IMR-90 (cell line): ENCODE measurements around the gene PRKCB. TPM values are rescaled to one million over a fixed set of nuclear protein-coding genes. Genes with fewer than 3 reads are reported as not detected.

Experiments
- ATAC-seq: fragments of 200-7000 bp; cut with Tn5 transposase; 2 replicates; pipeline ENCODE4 v1.9.1; 2020; ENCODE audit warnings: low read depth, mild to moderate bottlenecking, moderate library complexity
- BruUV-seq: library from RNA; stranded (reverse); fragments of 400-500 nt; replicated peaks from 2 replicates; lab custom pipeline; 2021; lab: Mats Ljungman, UMichigan
- CTCF ChIA-PET: fragments of 300-600 bp; formaldehyde crosslinking; extraction: SDS; loops from one replicate; lab custom pipeline; 2021; ENCODE audit warnings: antibody characterized with exemption; lab: Yijun Ruan, JAX
- POLR2A ChIA-PET: fragments of 300-600 bp; sonication (Branson Sonifier 250); formaldehyde crosslinking; loops from one replicate; lab custom pipeline; 2022; ENCODE audit warnings: antibody characterized with exemption; ENCODE audit not compliant: unreplicated experiment; lab: Charles Lee
- DNase-seq: peaks from one replicate; pipeline ENCODE4 v3.0.0; 2013
- H2AFZ ChIP-seq: replicated peaks from 2 replicates; pipeline ENCODE3; 2013; ENCODE audit warnings: low read length, mild to moderate bottlenecking; ENCODE audit not compliant: poor library complexity
- H2AK5ac ChIP-seq: 2 replicates; pipeline ENCODE4 v1.6.1; 2013; ENCODE audit warnings: low read depth, low read length, inconsistent platforms
- H2AK9ac ChIP-seq: replicated peaks from 2 replicates; pipeline ENCODE3; 2013; ENCODE audit warnings: mild to moderate bottlenecking, low read depth, low read length, moderate library complexity; ENCODE audit not compliant: poor library complexity
- H2BK120ac ChIP-seq: 2 replicates; pipeline ENCODE4 v1.6.1; 2013; ENCODE audit warnings: low read depth, low read length, inconsistent platforms
- H2BK15ac ChIP-seq: 3 replicates; pipeline ENCODE4 v1.6.1; 2013; ENCODE audit warnings: low read depth, low read length, inconsistent platforms
- H2BK20ac ChIP-seq: 2 replicates; pipeline ENCODE4 v1.6.1; 2013; ENCODE audit warnings: low read depth, mild to moderate bottlenecking, inconsistent platforms, low read length, moderate library complexity
- H2BK5ac ChIP-seq: 2 replicates; pipeline ENCODE4 v1.6.1; 2013; ENCODE audit warnings: mild to moderate bottlenecking, low read depth, low read length, inconsistent platforms; ENCODE audit not compliant: poor library complexity, severe bottlenecking
- H3K14ac ChIP-seq: replicated peaks from 2 replicates; pipeline ENCODE4 v1.6.1; 2013; ENCODE audit warnings: low read depth, low read length, inconsistent platforms
- H3K18ac ChIP-seq: 2 replicates; pipeline ENCODE4 v1.6.1; 2013; ENCODE audit warnings: low read depth, low read length, control low read depth
- H3K23ac ChIP-seq: 2 replicates; pipeline ENCODE4 v1.6.1; 2013; ENCODE audit warnings: low read depth, low read length, inconsistent platforms
- H3K27ac ChIP-seq: 2 replicates; pipeline ENCODE4 v1.5.1; 2013; ENCODE audit warnings: mild to moderate bottlenecking, control low read depth, low read length; ENCODE audit not compliant: insufficient read depth
- H3K27me3 ChIP-seq: 2 replicates; pipeline ENCODE4 v1.6.1; 2013; ENCODE audit warnings: low read length; ENCODE audit not compliant: control insufficient read depth, insufficient read depth
- H3K36me3 ChIP-seq: 2 replicates; pipeline ENCODE4 v1.6.1; 2013; ENCODE audit warnings: low read length, mixed read lengths; ENCODE audit not compliant: control insufficient read depth, insufficient read depth
- H3K4ac ChIP-seq: 2 replicates; pipeline ENCODE4 v1.6.1; 2013; ENCODE audit warnings: low read depth, low read length, inconsistent platforms
- H3K4me1 ChIP-seq: 2 replicates; pipeline ENCODE4 v1.6.1; 2013; ENCODE audit warnings: low read length, mixed read lengths; ENCODE audit not compliant: control insufficient read depth, insufficient read depth
- H3K4me2 ChIP-seq: 2 replicates; pipeline ENCODE4 v1.6.1; 2013; ENCODE audit warnings: low read depth, mild to moderate bottlenecking, control low read depth, low read length, moderate library complexity
- H3K4me3 ChIP-seq: 2 replicates; pipeline ENCODE4 v1.5.1; 2013; ENCODE audit warnings: low read depth, mild to moderate bottlenecking, control low read depth, low read length, moderate library complexity; ENCODE audit not compliant: insufficient read depth
- H3K56ac ChIP-seq: 2 replicates; pipeline ENCODE4 v1.6.1; 2013; ENCODE audit warnings: low read length, inconsistent platforms; ENCODE audit not compliant: insufficient read depth; ENCODE audit errors: extremely low read depth
- H3K79me1 ChIP-seq, 2 experiments: 2 replicates each; pipeline ENCODE4 v1.6.1; 2013; ENCODE audit warnings: low read length in 2 of 2, inconsistent platforms in 1 of 2, low read depth in 1 of 2
- H3K9ac ChIP-seq: 2 replicates; pipeline ENCODE4 v1.6.1; 2013; ENCODE audit warnings: low read depth, low read length, control low read depth
- H3K9me1 ChIP-seq: 2 replicates; pipeline ENCODE4 v1.6.1; 2013; ENCODE audit warnings: low read length, inconsistent platforms; ENCODE audit not compliant: insufficient read depth
- H3K9me3 ChIP-seq: 2 replicates; pipeline ENCODE4 v1.6.1; 2013; ENCODE audit warnings: low read length; ENCODE audit not compliant: control insufficient read depth, insufficient read depth
- H4K20me1 ChIP-seq: 2 replicates; pipeline ENCODE4 v1.6.1; 2013; ENCODE audit warnings: low read length, inconsistent platforms; ENCODE audit not compliant: insufficient read depth
- H4K5ac ChIP-seq: 2 replicates; pipeline ENCODE4 v1.6.1; 2013; ENCODE audit warnings: mild to moderate bottlenecking, low read depth, low read length, control low read depth
- H4K8ac ChIP-seq, 2 experiments: 2 replicates each; pipeline ENCODE4 v1.6.1; 2013; ENCODE audit warnings: low read depth in 2 of 2, low read length in 2 of 2, control low read depth in 1 of 2, inconsistent platforms in 1 of 2
- H4K91ac ChIP-seq: 2 replicates; pipeline ENCODE4 v1.6.1; 2013; ENCODE audit warnings: low read depth, low read length, inconsistent platforms; ENCODE audit not compliant: insufficient read depth
- MXI1 ChIP-seq: IDR thresholded peaks from 2 replicates; pipeline ENCODE4 v1.6.1; 2012; ENCODE audit warnings: low read depth, mild to moderate bottlenecking, low read length, moderate library complexity, borderline replicate concordance
- NFE2L2 ChIP-seq: fragments of 150-350 bp; IDR thresholded peaks from 2 replicates; pipeline ENCODE4 v1.6.1; 2016; ENCODE audit warnings: low read depth, mild to moderate bottlenecking, low read length
- RAD21 ChIP-seq: IDR thresholded peaks from 2 replicates; pipeline ENCODE4 v1.6.1; 2012; ENCODE audit warnings: low read length, improper control_type of control experiment
- WGBS, 2 experiments: methylation state at CpG; one replicate each; pipeline versions ENCODE4 v1.1.5 to v1.1.7; 2013; ENCODE audit warnings: missing lambda C conversion rate in 2 of 2; ENCODE audit not compliant: insufficient read length in 1 of 2; ENCODE audit errors: extremely low coverage in 2 of 2; 5-methylcytosine and 5-hydroxymethylcytosine counted together
- dilution Hi-C: fragments of 300-500 bp; cut with HindIII; formaldehyde crosslinking; loops from one replicate; pipeline ENCODE4 v1.14.3; 2018; ENCODE audit warnings: low sequenced_read_pairs; ENCODE audit not compliant: unreplicated experiment
- in situ Hi-C: fragments of 300-500 bp; cut with MboI; formaldehyde crosslinking; loops from 3 replicates; pipeline ENCODE4 v1.14.3; 2019; ENCODE audit warnings: low sequenced_read_pairs, inconsistent platforms, mixed read lengths
- intact Hi-C: fragments of 100-400 bp; cut with micrococcal nuclease; formaldehyde crosslinking; loops from 2 replicates; pipeline ENCODE4 v1.10.0; 2022
- polyA plus RNA-seq, 3 experiments: library from polyadenylated mRNA; depleted of rRNA; stranded (reverse); fragments of >200 nt; gene quantifications; 2 replicates each; pipeline ENCODE4 v1.2.3, GENCODE V29; 2012; ENCODE audit warnings: low replicate concordance in 1 of 3
- total RNA-seq: library from RNA; depleted of rRNA; stranded (reverse); fragments of >200 nt; gene quantifications from 2 replicates; pipeline ENCODE4 v1.2.3, GENCODE V29; 2012
- TF ChIP-seq, protein P1 (sequence below): conservative IDR thresholded peaks from 2 replicates; pipeline ENCODE4 v1.5.1; 2012; ENCODE audit warnings: mild to moderate bottlenecking, low read depth, low read length, improper control_type of control experiment

Gene PRKCB
- total and polyA plus RNA-seq, 2 of the 4 experiments (the other 2 are of a cell fraction): under 0.01 TPM; not detected in 1

DNA sequence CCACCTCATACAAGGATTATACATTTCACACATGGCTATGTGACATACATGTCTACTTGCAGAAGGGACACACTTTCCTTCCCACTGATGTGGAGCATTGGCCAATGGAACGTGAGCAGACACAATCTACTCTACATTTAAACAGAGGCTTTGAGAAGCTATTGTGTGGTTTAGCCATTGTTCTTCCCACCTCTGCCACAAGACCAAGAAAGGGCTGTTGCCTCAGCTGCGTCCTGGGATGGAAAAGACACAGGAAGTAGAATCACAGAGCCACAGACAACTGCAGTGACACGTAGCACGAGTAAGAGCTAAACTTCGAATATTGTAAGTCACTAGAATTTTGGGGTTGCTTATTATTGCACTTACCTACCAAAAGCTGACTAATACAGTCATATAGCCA lies 33.3 kb downstream of the PRKCB start:
- POLR2A ChIA-PET: no interaction called here
- H2AFZ ChIP-seq: no peak overlapping the region
- no TSS peak for BruUV-seq
- H4K20me1 ChIP-seq: no peaks in the 10 kb centered on the region
- H2BK20ac ChIP-seq: no peak overlapping the region
- no peaks in the 10 kb centered on the region for H3K27me3 ChIP-seq
- no peaks in the 10 kb centered on the region for H3K4me1 ChIP-seq
- no peak overlapping the region for H4K8ac ChIP-seq
- H3K56ac ChIP-seq: no peak overlapping the region
- no CpG with 5 or more reads among the region's 5 CpGs for WGBS, 2 experiments
- no peak overlapping the region for H3K23ac ChIP-seq
- H2AK5ac ChIP-seq: no peak overlapping the region
- H3K4me3 ChIP-seq: no peak overlapping the region
- intact Hi-C loops: no loop called here
- no peak overlapping the region for H4K5ac ChIP-seq
- no peak overlapping the region for H4K91ac ChIP-seq
- no peak overlapping the region for H2AK9ac ChIP-seq
- H3K9ac ChIP-seq: no peak overlapping the region
- no peak overlapping the region for H2BK15ac ChIP-seq
- no peak overlapping the region for H3K14ac ChIP-seq
- H2BK120ac ChIP-seq: no peak overlapping the region
- no peak overlapping the region for H3K18ac ChIP-seq
- in situ Hi-C loops: no loop called here
- H3K9me1 ChIP-seq: no peaks in the 10 kb centered on the region
- H2BK5ac ChIP-seq: no peak overlapping the region
- DNase-seq (no peak), ATAC-seq (no peak)
- no peaks in the 10 kb centered on the region for H3K9me3 ChIP-seq
- H3K36me3 ChIP-seq: no peaks in the 10 kb centered on the region
- H3K27ac ChIP-seq: no peak overlapping the region
- CTCF ChIA-PET: no interaction called here
- TF ChIP-seq NFE2L2 (no peak), MXI1 (no peak), RAD21 (no peak)
- TF ChIP-seq, protein P1, sequence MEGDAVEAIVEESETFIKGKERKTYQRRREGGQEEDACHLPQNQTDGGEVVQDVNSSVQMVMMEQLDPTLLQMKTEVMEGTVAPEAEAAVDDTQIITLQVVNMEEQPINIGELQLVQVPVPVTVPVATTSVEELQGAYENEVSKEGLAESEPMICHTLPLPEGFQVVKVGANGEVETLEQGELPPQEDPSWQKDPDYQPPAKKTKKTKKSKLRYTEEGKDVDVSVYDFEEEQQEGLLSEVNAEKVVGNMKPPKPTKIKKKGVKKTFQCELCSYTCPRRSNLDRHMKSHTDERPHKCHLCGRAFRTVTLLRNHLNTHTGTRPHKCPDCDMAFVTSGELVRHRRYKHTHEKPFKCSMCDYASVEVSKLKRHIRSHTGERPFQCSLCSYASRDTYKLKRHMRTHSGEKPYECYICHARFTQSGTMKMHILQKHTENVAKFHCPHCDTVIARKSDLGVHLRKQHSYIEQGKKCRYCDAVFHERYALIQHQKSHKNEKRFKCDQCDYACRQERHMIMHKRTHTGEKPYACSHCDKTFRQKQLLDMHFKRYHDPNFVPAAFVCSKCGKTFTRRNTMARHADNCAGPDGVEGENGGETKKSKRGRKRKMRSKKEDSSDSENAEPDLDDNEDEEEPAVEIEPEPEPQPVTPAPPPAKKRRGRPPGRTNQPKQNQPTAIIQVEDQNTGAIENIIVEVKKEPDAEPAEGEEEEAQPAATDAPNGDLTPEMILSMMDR: no peak
- dilution Hi-C loops: no loop called here
- no peak overlapping the region for H3K4me2 ChIP-seq
- H3K79me1 ChIP-seq: no peaks in the 10 kb centered on the region
- no peak overlapping the region for H3K4ac ChIP-seq
